ENCODE measurements around the gene HOXA3. TPM values are rescaled to one million over a fixed set of nuclear protein-coding genes. Genes with fewer than 3 reads are reported as not detected.

Gene HOXA3
- total RNA-seq, 1 experiment from 2014 or later: not detected

DNA sequence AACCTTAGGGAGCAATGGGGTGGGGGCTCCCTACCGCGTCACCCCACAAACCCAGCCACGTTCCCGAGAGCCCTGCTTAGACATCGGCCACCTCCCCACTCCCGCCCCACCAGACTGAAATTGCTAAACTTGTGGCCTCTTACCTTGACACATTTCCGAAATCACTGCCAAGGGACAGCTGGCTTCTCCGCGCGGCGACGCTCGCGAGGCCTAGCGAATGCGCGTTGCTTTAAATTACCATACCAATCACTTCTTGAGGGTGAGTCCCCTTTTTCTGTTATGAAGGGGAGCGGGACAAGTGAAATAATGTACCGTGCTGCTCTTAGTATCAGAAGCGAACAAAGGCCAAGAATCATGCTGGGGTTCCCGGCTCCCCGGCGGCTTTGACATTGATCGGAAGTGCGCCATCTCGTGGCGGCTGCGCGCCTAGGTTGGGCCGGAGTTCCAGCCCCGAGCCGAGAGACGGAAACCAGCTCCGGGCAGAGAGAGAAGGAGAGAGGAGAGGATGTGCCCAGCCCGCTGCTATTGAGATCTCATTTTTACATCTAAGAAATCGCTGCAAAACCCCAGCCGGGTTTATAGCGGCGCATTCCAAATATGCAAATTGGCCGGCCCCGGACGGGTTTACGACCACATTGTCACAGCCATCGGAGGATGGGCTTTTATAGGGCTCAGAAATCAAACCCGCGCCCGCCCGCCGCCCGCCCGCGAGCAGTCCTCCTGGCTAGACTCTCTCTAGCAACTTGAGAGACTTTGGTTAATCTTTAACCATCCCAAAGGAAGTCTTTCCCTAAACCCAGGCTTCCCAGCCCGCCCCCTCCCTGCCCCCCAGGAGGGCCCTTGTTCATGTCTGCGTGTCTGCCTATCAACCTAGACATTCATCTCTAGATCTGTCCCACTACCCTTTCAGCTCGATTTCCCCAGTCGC lies 27.4 kb upstream of the HOXA3 start:
- DNase-seq (ENCODE audit: low spot score): peak; percentile 80
- Mint-ChIP-seq H3K9me3 (no peaks in the 10 kb centered on the region), H3K27me3 (ENCODE audit: low read depth) (peaks cover 100% of the 10 kb centered on the region), H3K36me3 (no peaks in the 10 kb centered on the region), H3K4me1 (peaks cover 28% of the 10 kb centered on the region), H3K4me3 (peak overlapping the region; percentile 41), H3K27ac (no peak overlapping the region)
- no peak for TF ChIP-seq SMAD4 (CRISPR knock-in tag; IDR thresholded peaks at IDR 0.05)
- no peak for TF ChIP-seq ESRRA (CRISPR knock-in tag; IDR thresholded peaks at IDR 0.05; ENCODE audit: borderline replicate concordance)
- TF ChIP-seq, protein P1, sequence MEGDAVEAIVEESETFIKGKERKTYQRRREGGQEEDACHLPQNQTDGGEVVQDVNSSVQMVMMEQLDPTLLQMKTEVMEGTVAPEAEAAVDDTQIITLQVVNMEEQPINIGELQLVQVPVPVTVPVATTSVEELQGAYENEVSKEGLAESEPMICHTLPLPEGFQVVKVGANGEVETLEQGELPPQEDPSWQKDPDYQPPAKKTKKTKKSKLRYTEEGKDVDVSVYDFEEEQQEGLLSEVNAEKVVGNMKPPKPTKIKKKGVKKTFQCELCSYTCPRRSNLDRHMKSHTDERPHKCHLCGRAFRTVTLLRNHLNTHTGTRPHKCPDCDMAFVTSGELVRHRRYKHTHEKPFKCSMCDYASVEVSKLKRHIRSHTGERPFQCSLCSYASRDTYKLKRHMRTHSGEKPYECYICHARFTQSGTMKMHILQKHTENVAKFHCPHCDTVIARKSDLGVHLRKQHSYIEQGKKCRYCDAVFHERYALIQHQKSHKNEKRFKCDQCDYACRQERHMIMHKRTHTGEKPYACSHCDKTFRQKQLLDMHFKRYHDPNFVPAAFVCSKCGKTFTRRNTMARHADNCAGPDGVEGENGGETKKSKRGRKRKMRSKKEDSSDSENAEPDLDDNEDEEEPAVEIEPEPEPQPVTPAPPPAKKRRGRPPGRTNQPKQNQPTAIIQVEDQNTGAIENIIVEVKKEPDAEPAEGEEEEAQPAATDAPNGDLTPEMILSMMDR (IDR thresholded peaks at IDR 0.05): peak; percentile 83
- 0 out of 2 replicates have a peak, but pooled peaks have one; percentile 28 for TF ChIP-seq TEAD1 (CRISPR knock-in tag; IDR thresholded peaks at IDR 0.05)
- TF ChIP-seq ZNF671 (CRISPR knock-in tag; IDR thresholded peaks at IDR 0.05): no peak
- no peak for TF ChIP-seq SP1 (CRISPR knock-in tag; conservative IDR thresholded peaks at IDR 0.05)
- TF ChIP-seq, protein P2, sequence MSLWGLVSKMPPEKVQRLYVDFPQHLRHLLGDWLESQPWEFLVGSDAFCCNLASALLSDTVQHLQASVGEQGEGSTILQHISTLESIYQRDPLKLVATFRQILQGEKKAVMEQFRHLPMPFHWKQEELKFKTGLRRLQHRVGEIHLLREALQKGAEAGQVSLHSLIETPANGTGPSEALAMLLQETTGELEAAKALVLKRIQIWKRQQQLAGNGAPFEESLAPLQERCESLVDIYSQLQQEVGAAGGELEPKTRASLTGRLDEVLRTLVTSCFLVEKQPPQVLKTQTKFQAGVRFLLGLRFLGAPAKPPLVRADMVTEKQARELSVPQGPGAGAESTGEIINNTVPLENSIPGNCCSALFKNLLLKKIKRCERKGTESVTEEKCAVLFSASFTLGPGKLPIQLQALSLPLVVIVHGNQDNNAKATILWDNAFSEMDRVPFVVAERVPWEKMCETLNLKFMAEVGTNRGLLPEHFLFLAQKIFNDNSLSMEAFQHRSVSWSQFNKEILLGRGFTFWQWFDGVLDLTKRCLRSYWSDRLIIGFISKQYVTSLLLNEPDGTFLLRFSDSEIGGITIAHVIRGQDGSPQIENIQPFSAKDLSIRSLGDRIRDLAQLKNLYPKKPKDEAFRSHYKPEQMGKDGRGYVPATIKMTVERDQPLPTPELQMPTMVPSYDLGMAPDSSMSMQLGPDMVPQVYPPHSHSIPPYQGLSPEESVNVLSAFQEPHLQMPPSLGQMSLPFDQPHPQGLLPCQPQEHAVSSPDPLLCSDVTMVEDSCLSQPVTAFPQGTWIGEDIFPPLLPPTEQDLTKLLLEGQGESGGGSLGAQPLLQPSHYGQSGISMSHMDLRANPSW (CRISPR knock-in tag; conservative IDR thresholded peaks at IDR 0.05; ENCODE audit: low read depth): no peak
- no peak for TF ChIP-seq ZNF263 (CRISPR knock-in tag; IDR thresholded peaks at IDR 0.05; ENCODE audit: low read depth)
- TF ChIP-seq, protein P3, sequence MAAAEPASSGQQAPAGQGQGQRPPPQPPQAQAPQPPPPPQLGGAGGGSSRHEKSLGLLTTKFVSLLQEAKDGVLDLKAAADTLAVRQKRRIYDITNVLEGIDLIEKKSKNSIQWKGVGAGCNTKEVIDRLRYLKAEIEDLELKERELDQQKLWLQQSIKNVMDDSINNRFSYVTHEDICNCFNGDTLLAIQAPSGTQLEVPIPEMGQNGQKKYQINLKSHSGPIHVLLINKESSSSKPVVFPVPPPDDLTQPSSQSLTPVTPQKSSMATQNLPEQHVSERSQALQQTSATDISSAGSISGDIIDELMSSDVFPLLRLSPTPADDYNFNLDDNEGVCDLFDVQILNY (CRISPR knock-in tag; IDR thresholded peaks at IDR 0.05): no peak
- TF ChIP-seq, protein P4, sequence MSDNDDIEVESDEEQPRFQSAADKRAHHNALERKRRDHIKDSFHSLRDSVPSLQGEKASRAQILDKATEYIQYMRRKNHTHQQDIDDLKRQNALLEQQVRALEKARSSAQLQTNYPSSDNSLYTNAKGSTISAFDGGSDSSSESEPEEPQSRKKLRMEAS (CRISPR knock-in tag; IDR thresholded peaks at IDR 0.05): peak; percentile 31; the same call in 1 of the 2 replicates
- TF ChIP-seq, protein P5, sequence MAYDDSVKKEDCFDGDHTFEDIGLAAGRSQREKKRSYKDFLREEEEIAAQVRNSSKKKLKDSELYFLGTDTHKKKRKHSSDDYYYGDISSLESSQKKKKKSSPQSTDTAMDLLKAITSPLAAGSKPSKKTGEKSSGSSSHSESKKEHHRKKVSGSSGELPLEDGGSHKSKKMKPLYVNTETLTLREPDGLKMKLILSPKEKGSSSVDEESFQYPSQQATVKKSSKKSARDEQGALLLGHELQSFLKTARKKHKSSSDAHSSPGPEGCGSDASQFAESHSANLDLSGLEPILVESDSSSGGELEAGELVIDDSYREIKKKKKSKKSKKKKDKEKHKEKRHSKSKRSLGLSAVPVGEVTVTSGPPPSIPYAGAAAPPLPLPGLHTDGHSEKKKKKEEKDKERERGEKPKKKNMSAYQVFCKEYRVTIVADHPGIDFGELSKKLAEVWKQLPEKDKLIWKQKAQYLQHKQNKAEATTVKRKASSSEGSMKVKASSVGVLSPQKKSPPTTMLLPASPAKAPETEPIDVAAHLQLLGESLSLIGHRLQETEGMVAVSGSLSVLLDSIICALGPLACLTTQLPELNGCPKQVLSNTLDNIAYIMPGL (CRISPR knock-in tag; IDR thresholded peaks at IDR 0.05): no peak
- TF ChIP-seq HMGA2 (CRISPR knock-in tag; IDR thresholded peaks at IDR 0.05): no peak
- no peak for TF ChIP-seq KAT7 (CRISPR knock-in tag; IDR thresholded peaks at IDR 0.05; ENCODE audit: borderline replicate concordance)
- peak; percentile 63 for ATAC-seq
- ChIA-PET CTCF (interaction anchor here (0.6 to 2.5 kb wide), 45 partner anchors 10 to 1126 kb away, joined by 3 to 34 read pairs (median 4); partner anchors contain the start of genes EVX1, HOXA1, HOXA13 and HOXA4), POLR2A (no interaction called here)

DNA sequence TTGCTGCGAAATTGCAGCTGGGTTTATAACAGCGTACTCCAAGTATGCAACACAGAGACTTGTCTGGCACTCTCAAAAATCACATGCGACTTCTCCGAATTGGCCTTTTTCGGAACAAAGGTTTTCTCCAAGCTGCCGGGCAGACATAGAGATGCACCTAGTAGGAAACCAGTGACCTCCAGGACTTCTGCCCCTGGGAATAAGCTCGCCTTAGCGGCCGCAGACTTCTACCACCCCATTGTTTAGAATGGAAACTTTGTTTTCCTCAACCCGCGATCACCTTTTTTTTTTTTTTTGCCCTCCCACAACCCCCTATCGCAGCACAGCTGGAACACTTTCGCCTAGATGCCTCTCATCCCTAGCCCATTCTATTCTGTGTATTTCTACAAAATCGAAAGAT lies 26.6 kb upstream of the HOXA3 start:
- TF ChIP-seq, protein P6, sequence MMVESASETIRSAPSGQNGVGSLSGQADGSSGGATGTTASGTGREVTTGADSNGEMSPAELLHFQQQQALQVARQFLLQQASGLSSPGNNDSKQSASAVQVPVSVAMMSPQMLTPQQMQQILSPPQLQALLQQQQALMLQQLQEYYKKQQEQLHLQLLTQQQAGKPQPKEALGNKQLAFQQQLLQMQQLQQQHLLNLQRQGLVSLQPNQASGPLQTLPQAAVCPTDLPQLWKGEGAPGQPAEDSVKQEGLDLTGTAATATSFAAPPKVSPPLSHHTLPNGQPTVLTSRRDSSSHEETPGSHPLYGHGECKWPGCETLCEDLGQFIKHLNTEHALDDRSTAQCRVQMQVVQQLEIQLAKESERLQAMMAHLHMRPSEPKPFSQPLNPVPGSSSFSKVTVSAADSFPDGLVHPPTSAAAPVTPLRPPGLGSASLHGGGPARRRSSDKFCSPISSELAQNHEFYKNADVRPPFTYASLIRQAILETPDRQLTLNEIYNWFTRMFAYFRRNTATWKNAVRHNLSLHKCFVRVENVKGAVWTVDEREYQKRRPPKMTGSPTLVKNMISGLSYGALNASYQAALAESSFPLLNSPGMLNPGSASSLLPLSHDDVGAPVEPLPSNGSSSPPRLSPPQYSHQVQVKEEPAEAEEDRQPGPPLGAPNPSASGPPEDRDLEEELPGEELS (CRISPR knock-in tag; IDR thresholded peaks at IDR 0.05): no peak
- TF ChIP-seq PRRX2 (CRISPR knock-in tag; IDR thresholded peaks at IDR 0.05) (no peak), ESRRA (CRISPR knock-in tag; IDR thresholded peaks at IDR 0.05; ENCODE audit: borderline replicate concordance) (no peak), FOXK1 (CRISPR knock-in tag; IDR thresholded peaks at IDR 0.05) (no peak), NR2C2 (CRISPR knock-in tag; IDR thresholded peaks at IDR 0.05) (no peak)
- TF ChIP-seq, protein P7, sequence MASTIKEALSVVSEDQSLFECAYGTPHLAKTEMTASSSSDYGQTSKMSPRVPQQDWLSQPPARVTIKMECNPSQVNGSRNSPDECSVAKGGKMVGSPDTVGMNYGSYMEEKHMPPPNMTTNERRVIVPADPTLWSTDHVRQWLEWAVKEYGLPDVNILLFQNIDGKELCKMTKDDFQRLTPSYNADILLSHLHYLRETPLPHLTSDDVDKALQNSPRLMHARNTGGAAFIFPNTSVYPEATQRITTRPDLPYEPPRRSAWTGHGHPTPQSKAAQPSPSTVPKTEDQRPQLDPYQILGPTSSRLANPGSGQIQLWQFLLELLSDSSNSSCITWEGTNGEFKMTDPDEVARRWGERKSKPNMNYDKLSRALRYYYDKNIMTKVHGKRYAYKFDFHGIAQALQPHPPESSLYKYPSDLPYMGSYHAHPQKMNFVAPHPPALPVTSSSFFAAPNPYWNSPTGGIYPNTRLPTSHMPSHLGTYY (CRISPR knock-in tag; IDR thresholded peaks at IDR 0.05): no peak

More for the DNA sequence above, 26.6 kb upstream of the HOXA3 start:
- Mint-ChIP-seq H3K27ac (no peak overlapping the region), H3K4me1 (peaks cover 25% of the 10 kb centered on the region), H3K4me3 (peak overlapping the region; percentile 41), H3K36me3 (no peaks in the 10 kb centered on the region), H3K9me3 (no peaks in the 10 kb centered on the region), H3K27me3 (ENCODE audit: low read depth) (peaks cover 100% of the 10 kb centered on the region)
- CTCF ChIA-PET: interaction anchor here (0.7 to 2.5 kb wide), 28 partner anchors 9 to 1125 kb away, joined by 3 to 34 read pairs (median 7); partner anchors contain the start of genes HOXA13, HOXA4, HOXA5 and HOXA9
- POLR2A ChIA-PET: no interaction called here
- DNase-seq (ENCODE audit: low spot score) (no peak), ATAC-seq (no peak)

All from WTC11 (cell line).